Measurements from ENCODE around the gene SETD1A. TPM values are rescaled to one million over a fixed set of nuclear protein-coding genes. Genes with fewer than 3 reads are reported as not detected.

The SETD1A gene
- total RNA-seq, 6 experiments from 2014 or later, result 3.7 to 7.4 (median 6.9) TPM

DNA sequence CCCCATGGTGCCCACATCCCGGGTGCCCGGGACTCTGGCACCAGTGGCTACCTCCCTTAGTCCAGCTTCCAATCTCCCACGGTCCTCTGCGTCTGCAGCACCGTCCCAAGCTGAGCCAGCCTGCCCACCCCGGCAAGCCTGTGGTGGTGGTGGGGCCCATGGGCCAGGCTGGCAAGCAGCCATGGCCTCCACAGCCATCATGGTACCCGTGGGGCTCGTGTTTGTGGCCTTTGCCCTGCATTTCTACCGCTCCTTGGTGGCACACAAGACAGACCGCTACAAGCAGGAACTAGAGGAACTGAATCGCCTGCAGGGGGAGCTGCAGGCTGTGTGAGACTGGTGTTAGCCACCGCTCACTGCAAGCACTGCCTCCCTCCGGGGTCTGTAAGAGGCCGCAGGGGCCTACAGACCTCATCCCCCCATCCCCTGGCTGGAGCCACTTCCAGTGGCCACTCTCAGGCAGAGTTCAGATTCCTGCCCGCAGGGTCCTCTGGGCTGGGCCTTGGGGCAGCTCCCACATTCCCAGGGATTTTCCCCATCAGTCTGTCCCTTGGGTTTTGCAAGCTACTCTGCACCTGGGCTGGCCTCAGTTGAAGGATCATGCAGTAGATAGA, 3.9 kb upstream of the SETD1A start:
- Histone ChIP-seq H3K9me3 (no peaks in the 10 kb centered on the region), H3K4me1 (peaks cover 0 to 66% (median 26%) of the 10 kb centered on the region in 4 donors), H3K27ac (peak overlapping the region in 1 of 3 donors; percentile 96), H3K4me3 (no peak overlapping the region), H3K27me3 (no peaks in the 10 kb centered on the region), H3K36me3 (no peaks in the 10 kb centered on the region)
- WGBS (ENCODE audit: insufficient coverage, low coverage, low lambda C conversion rate, missing lambda C conversion rate), result 38% methylated on average over 5 of the region's 15 CpGs
- TF ChIP-seq, protein P1, sequence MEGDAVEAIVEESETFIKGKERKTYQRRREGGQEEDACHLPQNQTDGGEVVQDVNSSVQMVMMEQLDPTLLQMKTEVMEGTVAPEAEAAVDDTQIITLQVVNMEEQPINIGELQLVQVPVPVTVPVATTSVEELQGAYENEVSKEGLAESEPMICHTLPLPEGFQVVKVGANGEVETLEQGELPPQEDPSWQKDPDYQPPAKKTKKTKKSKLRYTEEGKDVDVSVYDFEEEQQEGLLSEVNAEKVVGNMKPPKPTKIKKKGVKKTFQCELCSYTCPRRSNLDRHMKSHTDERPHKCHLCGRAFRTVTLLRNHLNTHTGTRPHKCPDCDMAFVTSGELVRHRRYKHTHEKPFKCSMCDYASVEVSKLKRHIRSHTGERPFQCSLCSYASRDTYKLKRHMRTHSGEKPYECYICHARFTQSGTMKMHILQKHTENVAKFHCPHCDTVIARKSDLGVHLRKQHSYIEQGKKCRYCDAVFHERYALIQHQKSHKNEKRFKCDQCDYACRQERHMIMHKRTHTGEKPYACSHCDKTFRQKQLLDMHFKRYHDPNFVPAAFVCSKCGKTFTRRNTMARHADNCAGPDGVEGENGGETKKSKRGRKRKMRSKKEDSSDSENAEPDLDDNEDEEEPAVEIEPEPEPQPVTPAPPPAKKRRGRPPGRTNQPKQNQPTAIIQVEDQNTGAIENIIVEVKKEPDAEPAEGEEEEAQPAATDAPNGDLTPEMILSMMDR (IDR thresholded peaks at IDR 0.05), result peak; percentile 28 to 51 (median 38)
- no peak for TF ChIP-seq POLR2A (IDR thresholded peaks at IDR 0.05)
- ATAC-seq (no peak), DNase-seq (peak in 1 of 3 donors; percentile 41)
- intact Hi-C loops (cut with DNase I), result no loop called here

DNA sequence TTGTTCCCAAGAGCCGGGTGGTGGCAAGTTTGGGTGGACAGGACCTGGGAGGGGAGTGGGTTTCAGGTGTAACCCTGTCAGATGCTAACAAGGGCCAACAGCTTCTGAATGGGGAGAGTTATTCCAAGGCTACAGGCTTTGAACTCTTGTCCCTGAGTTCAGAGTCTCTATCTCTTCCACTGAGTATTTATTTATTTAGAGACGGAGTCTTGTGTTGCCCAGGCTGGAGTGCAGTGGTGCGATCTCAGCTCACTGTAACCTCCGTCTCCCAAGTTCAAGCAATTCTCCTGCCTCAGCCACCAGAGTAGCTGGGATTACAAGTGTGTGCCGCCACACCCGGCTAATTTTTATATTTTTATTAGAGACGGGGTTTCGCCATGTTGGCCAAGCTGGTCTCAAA, 2.6 kb upstream of the SETD1A start:
- Histone ChIP-seq H3K4me1 (peaks cover 0 to 75% (median 28%) of the 10 kb centered on the region in 4 donors), H3K27me3 (no peaks in the 10 kb centered on the region), H3K36me3 (peaks cover 0 to 9% (median under 1%) of the 10 kb centered on the region in 4 donors), H3K27ac (peak overlapping the region in 2 of 3 donors; percentile 18 to 96), H3K9me3 (no peaks in the 10 kb centered on the region), H3K4me3 (no peak overlapping the region)
- intact Hi-C loops (cut with DNase I), result no loop called here
- TF ChIP-seq, protein P1 (IDR thresholded peaks at IDR 0.05), result no peak
- TF ChIP-seq POLR2A (IDR thresholded peaks at IDR 0.05), result no peak
- 27% methylated on average over 7 of the region's 8 CpGs for WGBS (ENCODE audit: insufficient coverage, low coverage, low lambda C conversion rate, missing lambda C conversion rate)
- DNase-seq, result no peak
- peak in 2 of 4 donors; percentile 1 to 2 for ATAC-seq

DNA sequence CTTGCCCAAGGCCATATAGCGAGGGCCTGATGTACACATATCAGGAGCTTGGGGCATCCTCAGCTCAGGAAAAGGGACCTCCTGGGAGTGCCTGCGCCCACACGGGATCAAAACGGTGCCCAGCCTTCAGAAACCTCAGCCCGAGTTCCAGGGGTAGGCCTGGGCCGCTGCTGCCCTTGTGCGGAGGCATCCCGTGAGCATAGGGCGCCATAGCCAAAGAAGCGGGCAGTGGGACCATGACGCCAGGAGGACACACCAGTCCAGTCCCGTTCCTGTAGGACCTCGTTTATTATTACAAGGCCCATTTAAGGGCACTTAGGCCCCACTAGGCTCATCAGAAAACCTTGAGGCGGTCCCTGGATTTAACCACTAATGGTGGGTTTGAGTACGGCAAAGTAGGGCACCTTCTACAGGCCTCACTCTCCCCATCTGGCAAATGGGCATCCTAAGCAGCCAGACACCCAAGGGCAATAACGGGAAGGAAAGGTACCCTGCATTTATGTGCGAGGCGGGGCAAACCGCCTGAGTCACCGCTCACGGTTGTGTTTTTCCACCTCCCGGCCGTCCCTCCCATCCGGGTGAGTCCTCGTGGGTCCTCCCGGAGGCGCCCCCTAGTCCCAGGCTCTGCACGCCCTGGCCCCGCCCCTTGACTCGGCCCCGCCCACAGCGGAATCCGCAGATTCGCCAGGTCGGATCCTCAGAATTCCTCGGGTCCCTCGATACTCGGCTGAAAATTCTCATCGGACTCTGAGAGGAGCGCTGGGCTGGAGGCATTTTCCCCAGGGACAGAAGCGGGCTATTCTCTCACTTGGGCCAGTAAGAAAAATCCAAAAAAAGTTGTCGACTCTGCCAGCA, 726 bp upstream of the SETD1A start:
- TF ChIP-seq, protein P1 (IDR thresholded peaks at IDR 0.05), result peak in 1 of 4 donors; percentile 21
- TF ChIP-seq POLR2A (IDR thresholded peaks at IDR 0.05), result no peak

DNA sequence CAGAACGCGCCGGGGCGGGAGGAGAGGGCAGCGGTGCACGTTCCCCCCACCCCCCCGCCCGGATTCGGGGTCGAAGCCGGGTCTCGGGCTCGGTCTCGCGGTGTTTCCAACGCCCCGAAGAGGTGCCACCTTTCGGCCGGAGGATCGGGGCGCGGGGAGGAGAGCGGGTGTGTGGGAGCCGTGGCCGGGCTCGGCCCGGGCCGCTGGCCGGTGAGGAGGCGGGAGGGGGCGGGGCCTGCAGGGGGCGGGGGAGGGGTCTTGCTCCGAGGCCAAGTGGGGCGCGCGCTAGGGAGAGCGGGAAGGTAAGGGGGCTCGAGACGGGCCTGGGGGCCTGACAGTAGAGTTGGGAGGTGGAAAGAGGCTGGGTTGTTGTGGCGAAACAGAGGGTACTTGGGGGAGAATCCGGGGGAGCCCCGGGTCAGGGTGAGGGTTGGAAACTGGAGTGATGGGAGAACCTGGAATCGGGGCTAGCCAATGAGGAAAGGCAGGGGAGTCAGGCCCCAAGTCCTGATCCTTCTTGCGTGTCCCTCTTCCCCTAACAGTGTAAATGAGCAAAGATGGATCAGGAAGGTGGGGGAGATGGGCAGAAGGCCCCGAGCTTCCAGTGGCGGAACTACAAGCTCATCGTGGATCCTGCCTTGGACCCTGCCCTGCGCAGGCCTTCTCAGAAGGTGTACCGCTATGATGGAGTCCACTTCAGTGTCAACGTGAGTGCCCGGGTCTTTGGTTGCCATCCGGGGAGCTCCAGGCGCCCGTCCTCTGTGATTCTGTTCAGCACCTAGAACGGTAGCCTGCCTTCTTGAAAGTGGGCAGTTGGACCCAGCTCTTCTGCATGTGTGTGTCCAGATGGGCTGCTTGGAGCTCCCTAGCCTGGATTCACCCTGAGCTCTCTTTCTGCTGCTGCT, 873 bp downstream of the SETD1A start:
- TF ChIP-seq, protein P1 (IDR thresholded peaks at IDR 0.05), result no peak
- TF ChIP-seq POLR2A (IDR thresholded peaks at IDR 0.05), result no peak
- H3K27ac ChIP-seq, result peak overlapping the region in 2 of 3 donors; percentile 98 to 99

More for the DNA sequence above, 726 bp upstream of the SETD1A start:
- no peaks in the 10 kb centered on the region for H3K9me3 ChIP-seq
- peak; percentile 67 to 73 (median 72) for ATAC-seq
- H3K36me3 ChIP-seq, result peaks cover 0 to 27% (median 12%) of the 10 kb centered on the region in 4 donors
- WGBS (ENCODE audit: insufficient coverage, low coverage, low lambda C conversion rate, missing lambda C conversion rate), result 29% methylated on average over 16 of the region's 42 CpGs
- H3K27me3 ChIP-seq, result no peaks in the 10 kb centered on the region
- intact Hi-C loops (cut with DNase I), result no loop called here
- DNase-seq, result peak; percentile 85 to 87 (median 86)
- H3K27ac ChIP-seq, result peak overlapping the region; percentile 94 to 99 (median 98)
- H3K4me1 ChIP-seq, result peaks cover 0 to 59% (median 21%) of the 10 kb centered on the region in 4 donors
- H3K4me3 ChIP-seq, result peak overlapping the region; percentile 64 to 87 (median 84)

More for the DNA sequence above, 873 bp downstream of the SETD1A start:
- Histone ChIP-seq H3K4me3 (peak overlapping the region; percentile 64 to 87 (median 84)), H3K27me3 (no peaks in the 10 kb centered on the region), H3K36me3 (peaks cover 0 to 43% (median 21%) of the 10 kb centered on the region in 4 donors), H3K4me1 (peaks cover 0 to 43% (median 14%) of the 10 kb centered on the region in 4 donors), H3K9me3 (no peaks in the 10 kb centered on the region)
- intact Hi-C loops (cut with DNase I), result no loop called here
- DNase-seq (no peak), ATAC-seq (peak; percentile 5 to 17 (median 7))
- 5% methylated on average over 16 of the region's 55 CpGs for WGBS (ENCODE audit: insufficient coverage, low coverage, low lambda C conversion rate, missing lambda C conversion rate)

Measured in right lobe of liver (tissue), 6 donors.